Upper lobe of right lung (tissue), 1 donor: Measurements from ENCODE around the gene CEACAM6. TPM values are rescaled to one million over a fixed set of nuclear protein-coding genes. Genes with fewer than 3 reads are reported as not detected.
"Not testable (repeated sequence)": the region's sequence is repeated elsewhere in the genome, so short reads cannot be mapped to it uniquely, and the experiment has no call there.

ENCODE experiments used
- ATAC-seq: fragments of 200-7000 bp; cut with Tn5 transposase; one replicate; pipeline ENCODE4 v1.9.1; 2020; ENCODE audit warnings: mild to moderate bottlenecking, moderate library complexity
- DNase-seq: peaks from one replicate; pipeline ENCODE4 v3.0.0-alpha.2; 2020
- H3K27ac ChIP-seq: fragments of 200-600 bp; one replicate; pipeline ENCODE4 v1.8.0; 2022
- H3K27me3 ChIP-seq: fragments of 200-600 bp; one replicate; pipeline ENCODE4 v1.8.0; 2022; ENCODE audit warnings: mild to moderate bottlenecking
- H3K36me3 ChIP-seq: fragments of 200-600 bp; one replicate; pipeline ENCODE4 v1.8.0; 2022
- H3K4me1 ChIP-seq: fragments of 200-600 bp; one replicate; pipeline ENCODE4 v1.8.0; 2022
- H3K4me3 ChIP-seq: fragments of 200-600 bp; one replicate; pipeline ENCODE4 v1.8.0; 2022; ENCODE audit warnings: mild to moderate bottlenecking
- H3K9me3 ChIP-seq: fragments of 200-600 bp; one replicate; pipeline ENCODE4 v1.8.0; 2022
- intact Hi-C: fragments of 100-400 bp; cut with DNase I; formaldehyde crosslinking; loops from one replicate; pipeline ENCODE4 v1.11.0; 2022
- long read RNA-seq: library from polyadenylated mRNA; unstranded; transcript quantifications from one replicate; pipeline ENCODE4 v2.0.0, GENCODE V29; 2021
- total RNA-seq: library from RNA; stranded (reverse); fragmentation: NEBNext Ultra II Directional; extraction: Animal tissue kit (Norgen Biotek cat#: 25700); gene quantifications from one replicate; pipeline ENCODE4 v1.2.1, GENCODE V29; 2021
- TF ChIP-seq, protein P1 (sequence below): fragments of 200-600 bp; IDR thresholded peaks from one replicate; pipeline ENCODE4 v1.8.0; 2022; ENCODE audit warnings: antibody characterized with exemption
- donor health status: DM: no; HTN: yes; CAD: no; lungs with severe emphysema.

CEACAM6 gene
- 732 TPM for total RNA-seq
- long read RNA-seq, transcript CEACAM6-201 (6 exons, 2,700 nt), result major isoform, 1,252 of 1,443 reads
- long read RNA-seq, partial matches to known transcripts, result 129 of 1,443 reads
- long read RNA-seq, other reads (novel, unspliced or antisense), result 62 of 1,443 reads

GRCh38 chr19:41755328-41755913, at the start of gene CEACAM6:
TSS of gene CEACAM6 (plus strand) at chr19:41755530. CDS start at chr19:41755639, 109 bp downstream.
- intact Hi-C loops, result no loop called here
- peak; percentile 65 for ATAC-seq

DNA sequence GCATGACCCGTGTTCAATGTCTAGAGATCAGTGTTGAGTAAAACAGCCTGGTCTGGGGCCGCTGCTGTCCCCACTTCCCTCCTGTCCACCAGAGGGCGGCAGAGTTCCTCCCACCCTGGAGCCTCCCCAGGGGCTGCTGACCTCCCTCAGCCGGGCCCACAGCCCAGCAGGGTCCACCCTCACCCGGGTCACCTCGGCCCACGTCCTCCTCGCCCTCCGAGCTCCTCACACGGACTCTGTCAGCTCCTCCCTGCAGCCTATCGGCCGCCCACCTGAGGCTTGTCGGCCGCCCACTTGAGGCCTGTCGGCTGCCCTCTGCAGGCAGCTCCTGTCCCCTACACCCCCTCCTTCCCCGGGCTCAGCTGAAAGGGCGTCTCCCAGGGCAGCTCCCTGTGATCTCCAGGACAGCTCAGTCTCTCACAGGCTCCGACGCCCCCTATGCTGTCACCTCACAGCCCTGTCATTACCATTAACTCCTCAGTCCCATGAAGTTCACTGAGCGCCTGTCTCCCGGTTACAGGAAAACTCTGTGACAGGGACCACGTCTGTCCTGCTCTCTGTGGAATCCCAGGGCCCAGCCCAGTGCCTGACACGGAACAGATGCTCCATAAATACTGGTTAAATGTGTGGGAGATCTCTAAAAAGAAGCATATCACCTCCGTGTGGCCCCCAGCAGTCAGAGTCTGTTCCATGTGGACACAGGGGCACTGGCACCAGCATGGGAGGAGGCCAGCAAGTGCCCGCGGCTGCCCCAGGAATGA, 48.4 kb upstream of the CEACAM6 start:
- DNase-seq (peak; percentile 87), ATAC-seq (peak; percentile 94)
- TF ChIP-seq, protein P1, sequence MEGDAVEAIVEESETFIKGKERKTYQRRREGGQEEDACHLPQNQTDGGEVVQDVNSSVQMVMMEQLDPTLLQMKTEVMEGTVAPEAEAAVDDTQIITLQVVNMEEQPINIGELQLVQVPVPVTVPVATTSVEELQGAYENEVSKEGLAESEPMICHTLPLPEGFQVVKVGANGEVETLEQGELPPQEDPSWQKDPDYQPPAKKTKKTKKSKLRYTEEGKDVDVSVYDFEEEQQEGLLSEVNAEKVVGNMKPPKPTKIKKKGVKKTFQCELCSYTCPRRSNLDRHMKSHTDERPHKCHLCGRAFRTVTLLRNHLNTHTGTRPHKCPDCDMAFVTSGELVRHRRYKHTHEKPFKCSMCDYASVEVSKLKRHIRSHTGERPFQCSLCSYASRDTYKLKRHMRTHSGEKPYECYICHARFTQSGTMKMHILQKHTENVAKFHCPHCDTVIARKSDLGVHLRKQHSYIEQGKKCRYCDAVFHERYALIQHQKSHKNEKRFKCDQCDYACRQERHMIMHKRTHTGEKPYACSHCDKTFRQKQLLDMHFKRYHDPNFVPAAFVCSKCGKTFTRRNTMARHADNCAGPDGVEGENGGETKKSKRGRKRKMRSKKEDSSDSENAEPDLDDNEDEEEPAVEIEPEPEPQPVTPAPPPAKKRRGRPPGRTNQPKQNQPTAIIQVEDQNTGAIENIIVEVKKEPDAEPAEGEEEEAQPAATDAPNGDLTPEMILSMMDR, result peak; percentile 73
- Histone ChIP-seq H3K27ac (no peak overlapping the region), H3K9me3 (no peaks in the 10 kb centered on the region), H3K4me3 (peak overlapping the region; percentile 38), H3K4me1 (no peaks in the 10 kb centered on the region), H3K27me3 (peaks cover 15% of the 10 kb centered on the region), H3K36me3 (no peaks in the 10 kb centered on the region)
- intact Hi-C loops, result no loop called here

More at GRCh38 chr19:41755328-41755913, at the start of gene CEACAM6:
- Histone ChIP-seq H3K27me3 (no peaks in the 10 kb centered on the region), H3K4me1 (no peaks in the 10 kb centered on the region), H3K4me3 (peak within 1 kb of the TSS; percentile 39), H3K9me3 (no peaks in the 10 kb centered on the region), H3K36me3 (no peaks in the 10 kb centered on the region), H3K27ac (peak within 1 kb of the TSS; percentile 48)
- no peak for DNase-seq
- TF ChIP-seq, protein P1, result no peak

DNA sequence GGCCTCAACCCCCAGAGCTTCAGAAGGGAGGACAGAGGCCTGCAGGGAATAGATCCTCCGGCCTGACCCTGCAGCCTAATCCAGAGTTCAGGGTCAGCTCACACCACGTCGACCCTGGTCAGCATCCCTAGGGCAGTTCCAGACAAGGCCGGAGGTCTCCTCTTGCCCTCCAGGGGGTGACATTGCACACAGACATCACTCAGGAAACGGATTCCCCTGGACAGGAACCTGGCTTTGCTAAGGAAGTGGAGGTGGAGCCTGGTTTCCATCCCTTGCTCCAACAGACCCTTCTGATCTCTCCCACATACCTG, 47.9 kb upstream of the CEACAM6 start:
- intact Hi-C loops, result no loop called here
- no peaks in the 10 kb centered on the region for H3K36me3 ChIP-seq

DNA sequence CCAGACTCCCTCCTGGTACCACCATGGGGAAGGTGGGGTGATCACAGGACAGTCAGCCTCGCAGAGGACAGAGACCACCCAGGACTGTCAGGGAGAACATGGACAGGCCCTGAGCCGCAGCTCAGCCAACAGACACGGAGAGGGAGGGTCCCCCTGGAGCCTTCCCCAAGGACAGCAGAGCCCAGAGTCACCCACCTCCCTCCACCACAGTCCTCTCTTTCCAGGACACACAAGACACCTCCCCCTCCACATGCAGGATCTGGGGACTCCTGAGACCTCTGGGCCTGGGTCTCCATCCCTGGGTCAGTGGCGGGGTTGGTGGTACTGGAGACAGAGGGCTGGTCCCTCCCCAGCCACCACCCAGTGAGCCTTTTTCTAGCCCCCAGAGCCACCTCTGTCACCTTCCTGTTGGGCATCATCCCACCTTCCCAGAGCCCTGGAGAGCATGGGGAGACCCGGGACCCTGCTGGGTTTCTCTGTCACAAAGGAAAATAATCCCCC, 47.4 kb upstream of the CEACAM6 start:
- ATAC-seq, result no peak
- no peak overlapping the region for H3K27ac ChIP-seq
- H3K9me3 ChIP-seq, result no peaks in the 10 kb centered on the region
- H3K27me3 ChIP-seq, result peaks cover 15% of the 10 kb centered on the region
- no peaks in the 10 kb centered on the region for H3K4me1 ChIP-seq
- no peaks in the 10 kb centered on the region for H3K36me3 ChIP-seq
- intact Hi-C loops, result no loop called here
- DNase-seq, result no peak
- H3K4me3 ChIP-seq, result no peak overlapping the region
- TF ChIP-seq, protein P1, result no peak

More for the DNA sequence above, 47.9 kb upstream of the CEACAM6 start:
- Histone ChIP-seq H3K27ac (no peak overlapping the region), H3K27me3 (peaks cover 15% of the 10 kb centered on the region), H3K4me3 (no peak overlapping the region), H3K9me3 (no peaks in the 10 kb centered on the region), H3K4me1 (no peaks in the 10 kb centered on the region)
- DNase-seq (no peak), ATAC-seq (no peak)
- TF ChIP-seq, protein P1, result no peak

DNA sequence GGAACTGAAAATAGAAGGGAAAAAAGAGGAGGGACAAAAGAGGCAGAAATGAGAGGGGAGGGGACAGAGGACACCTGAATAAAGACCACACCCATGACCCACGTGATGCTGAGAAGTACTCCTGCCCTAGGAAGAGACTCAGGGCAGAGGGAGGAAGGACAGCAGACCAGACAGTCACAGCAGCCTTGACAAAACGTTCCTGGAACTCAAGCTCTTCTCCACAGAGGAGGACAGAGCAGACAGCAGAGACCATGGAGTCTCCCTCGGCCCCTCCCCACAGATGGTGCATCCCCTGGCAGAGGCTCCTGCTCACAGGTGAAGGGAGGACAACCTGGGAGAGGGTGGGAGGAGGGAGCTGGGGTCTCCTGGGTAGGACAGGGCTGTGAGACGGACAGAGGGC, 46.8 kb upstream of the CEACAM6 start, which contains the start of gene CEACAM5:
TSS of gene CEACAM5 (plus strand) at position 146 of the 400 bp plus-strand sequence. CDS start at position 252, 106 bp downstream.
- ATAC-seq (no peak), DNase-seq (no peak)
- TF ChIP-seq, protein P1, result no peak
- Histone ChIP-seq H3K27me3 (peaks cover 15% of the 10 kb centered on the region), H3K36me3 (no peaks in the 10 kb centered on the region), H3K27ac (no peak within 1 kb of the TSS), H3K9me3 (no peaks in the 10 kb centered on the region), H3K4me1 (no peaks in the 10 kb centered on the region), H3K4me3 (no peak within 1 kb of the TSS)
- intact Hi-C loops, result no loop called here

- H3K9me3 ChIP-seq, intact Hi-C loops, DNase-seq, H3K4me3 ChIP-seq, H3K4me1 ChIP-seq, ATAC-seq, H3K27ac ChIP-seq, H3K36me3 ChIP-seq: not testable (repeated sequence)
- H3K27me3 ChIP-seq, result peaks cover 12% of the 10 kb centered on the region
Measured at GRCh38 chr19:41709516-41709915, 45.8 kb upstream of the CEACAM6 start.
